Measurements from ENCODE around the gene NRXN3.

DNA sequence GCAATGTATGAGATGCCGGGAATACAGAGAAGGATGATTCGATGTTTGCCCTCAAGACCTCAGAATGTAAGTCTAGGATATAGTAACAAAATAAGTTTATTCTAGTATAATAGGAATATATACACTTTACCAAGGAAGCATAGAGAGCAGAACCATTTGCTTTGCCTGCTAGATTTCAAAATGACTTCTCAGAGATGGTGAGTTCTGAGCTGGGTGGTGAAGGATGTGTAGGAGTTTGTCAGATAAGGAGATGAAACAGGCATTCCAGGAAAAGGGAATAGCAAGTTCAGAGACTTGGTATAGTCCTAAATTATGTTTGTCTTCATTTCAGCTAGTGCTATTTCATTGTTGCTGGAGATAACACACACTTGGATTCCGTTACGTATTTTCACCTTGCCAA, 1385.3 kb downstream of the NRXN3 start:
- TF ChIP-seq ELF4 (IDR thresholded peaks at IDR 0.05) (no peak), NFRKB (IDR thresholded peaks at IDR 0.05) (no peak), LEF1 (IDR thresholded peaks at IDR 0.05; ENCODE audit: borderline replicate concordance) (no peak), ZNF384 (IDR thresholded peaks at IDR 0.05) (no peak), SP1 (IDR thresholded peaks at IDR 0.05) (no peak), ARNT (IDR thresholded peaks at IDR 0.05) (no peak), L3MBTL2 (conservative IDR thresholded peaks at IDR 0.05) (no peak), FOXK2 (IDR thresholded peaks at IDR 0.05) (no peak), BHLHE40 (IDR thresholded peaks at IDR 0.05; ENCODE audit: borderline replicate concordance) (no peak), TARDBP (IDR thresholded peaks at IDR 0.05) (no peak), PKNOX1 (IDR thresholded peaks at IDR 0.05) (no peak)

Data from HEK293T (cell line).